Calu3 (cell line): Measurements from ENCODE around the gene EIF5. TPM values are rescaled to one million over a fixed set of nuclear protein-coding genes. Genes with fewer than 3 reads are reported as not detected.

Experiments
- BruUV-seq: library from RNA; stranded (reverse); fragments of 400-500 nt; replicated peaks from 2 replicates; lab custom pipeline; 2021; lab: Mats Ljungman, UMichigan
- CTCF ChIA-PET: fragments of 300-600 bp; sonication (Branson Sonifier 250); formaldehyde crosslinking; loops from one replicate; lab custom pipeline; 2022; ENCODE audit warnings: antibody characterized with exemption; lab: Charles Lee
- DNase-seq: peaks from one replicate; pipeline ENCODE4 v3.0.0; 2022
- H3K27ac Mint-ChIP-seq: one replicate; pipeline ENCODE4 v1.8.0; 2022; ENCODE audit warnings: mixed read lengths; ENCODE audit not compliant: unreplicated experiment
- H3K27me3 Mint-ChIP-seq: one replicate; pipeline ENCODE4 v1.8.0; 2022; ENCODE audit warnings: mixed read lengths; ENCODE audit not compliant: unreplicated experiment
- H3K36me3 Mint-ChIP-seq: one replicate; pipeline ENCODE4 v1.8.0; 2022; ENCODE audit warnings: mild to moderate bottlenecking, moderate library complexity, mixed read lengths; ENCODE audit not compliant: insufficient read depth, unreplicated experiment
- H3K4me1 Mint-ChIP-seq: one replicate; pipeline ENCODE4 v1.8.0; 2022; ENCODE audit warnings: mild to moderate bottlenecking, low read depth, mixed read lengths; ENCODE audit not compliant: unreplicated experiment
- H3K4me3 Mint-ChIP-seq: one replicate; pipeline ENCODE4 v1.8.0; 2022; ENCODE audit warnings: mild to moderate bottlenecking, low read depth, moderate library complexity, mixed read lengths; ENCODE audit not compliant: unreplicated experiment
- H3K9me3 Mint-ChIP-seq: one replicate; pipeline ENCODE4 v1.8.0; 2022; ENCODE audit warnings: low read depth, mixed read lengths; ENCODE audit not compliant: unreplicated experiment
- CTCF ChIP-seq: fragments of 200-600 bp; IDR thresholded peaks from one replicate; pipeline ENCODE4 v1.8.0; 2022; ENCODE audit warnings: antibody characterized with exemption; ENCODE audit not compliant: unreplicated experiment
- intact Hi-C: fragments of 100-400 bp; cut with micrococcal nuclease; formaldehyde crosslinking; loops from one replicate; pipeline ENCODE4 v1.10.0; 2022; ENCODE audit not compliant: unreplicated experiment
- total RNA-seq: library from RNA; stranded (reverse); gene quantifications from 2 replicates; pipeline ENCODE4 v1.2.3, GENCODE V29; 2022

EIF5 gene
- total RNA-seq, 1 experiment from 2014 or later: 328 TPM

DNA sequence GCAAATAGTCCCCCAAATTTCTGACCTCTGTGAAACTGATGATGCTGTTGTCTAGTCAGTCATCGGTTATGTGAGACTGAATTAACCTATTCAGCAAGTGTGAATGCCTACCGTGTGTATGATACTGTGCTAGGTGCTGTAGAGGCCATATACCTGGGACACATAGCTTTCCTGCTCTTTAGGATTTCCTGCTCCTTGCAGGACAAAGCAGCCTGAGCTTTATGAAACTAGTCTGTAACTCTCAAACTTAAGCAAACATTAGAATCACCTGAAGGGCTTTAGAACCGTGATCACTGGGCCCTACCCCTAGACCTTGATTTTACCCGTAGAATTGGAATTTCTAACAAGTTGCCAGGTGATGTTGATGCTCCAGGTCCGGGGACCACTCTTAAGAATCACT lies 58.1 kb downstream of the EIF5 start:
- Mint-ChIP-seq H3K4me1 (peaks cover 21% of the 10 kb centered on the region), H3K4me3 (no peak overlapping the region), H3K27me3 (no peaks in the 10 kb centered on the region), H3K36me3 (peaks cover 10% of the 10 kb centered on the region), H3K27ac (no peak overlapping the region), H3K9me3 (no peaks in the 10 kb centered on the region)
- intact Hi-C loops: loop anchor here (5.0 kb wide), 1 partner anchor 40 kb away; no protein-coding TSS in a partner anchor
- CTCF ChIA-PET: interaction anchor here (0.6 kb wide), 1 partner anchor 317 kb away, joined by 3 read pairs; no protein-coding TSS in a partner anchor
- no peak for DNase-seq
- no peak for TF ChIP-seq CTCF
- no TSS peak for BruUV-seq

DNA sequence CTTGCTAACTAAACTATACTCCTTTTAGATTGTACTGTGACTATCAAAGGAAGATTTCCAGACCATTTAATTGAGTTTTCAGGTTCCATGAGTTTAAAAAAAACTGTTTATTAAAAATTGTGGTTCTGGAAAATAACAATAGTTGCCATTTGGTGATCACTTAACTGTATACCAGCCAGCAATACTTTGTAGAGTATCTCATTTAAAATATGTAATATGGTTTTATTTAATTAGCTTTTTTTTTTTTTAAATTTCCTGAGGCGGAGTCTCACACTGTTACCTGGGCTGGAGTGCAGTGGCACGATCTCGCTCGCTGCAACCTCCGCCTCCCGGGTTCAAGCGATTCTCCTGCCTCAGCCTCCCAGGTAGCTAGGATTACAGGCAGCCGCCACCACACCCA lies 58.5 kb downstream of the EIF5 start:
- intact Hi-C loops: loop anchor here (5.0 kb wide), 1 partner anchor 40 kb away; no protein-coding TSS in a partner anchor
- no peak for TF ChIP-seq CTCF
- Mint-ChIP-seq H3K27me3 (no peaks in the 10 kb centered on the region), H3K27ac (no peak overlapping the region), H3K4me3 (no peak overlapping the region), H3K4me1 (peaks cover 23% of the 10 kb centered on the region), H3K36me3 (peaks cover 5% of the 10 kb centered on the region), H3K9me3 (no peaks in the 10 kb centered on the region)
- no TSS peak for BruUV-seq
- CTCF ChIA-PET: interaction anchor here (0.6 kb wide), 1 partner anchor 317 kb away, joined by 3 read pairs; no protein-coding TSS in a partner anchor
- no peak for DNase-seq

DNA sequence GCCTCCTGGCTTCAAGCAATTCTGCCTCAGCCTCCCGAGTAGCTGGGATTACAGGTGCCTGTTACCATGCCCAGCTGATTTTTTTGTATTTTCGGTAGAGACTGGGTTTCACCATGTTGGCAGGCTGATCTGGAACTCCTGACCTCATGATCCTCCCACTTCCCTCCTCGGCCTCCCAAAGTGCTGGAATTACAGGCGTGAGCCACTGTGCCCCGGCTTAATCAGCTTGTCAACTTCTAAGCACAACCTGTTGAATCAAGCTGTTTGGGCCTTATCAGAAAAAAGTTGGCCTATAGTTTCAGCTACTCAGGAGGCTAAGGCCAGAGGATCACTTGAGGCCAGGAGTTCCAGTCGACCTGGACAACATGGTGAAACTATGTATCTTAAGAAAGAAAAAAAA lies 59.0 kb downstream of the EIF5 start:
- CTCF ChIA-PET: interaction anchor here (0.6 kb wide), 1 partner anchor 61 kb away, joined by 3 read pairs; no protein-coding TSS in a partner anchor
- intact Hi-C loops: loop anchor here (5.0 kb wide), 1 partner anchor 41 kb away; no protein-coding TSS in a partner anchor
- no peak for TF ChIP-seq CTCF
- DNase-seq: no peak
- Mint-ChIP-seq H3K36me3 (no peaks in the 10 kb centered on the region), H3K9me3 (no peaks in the 10 kb centered on the region), H3K27me3 (no peaks in the 10 kb centered on the region), H3K4me1 (peaks cover 28% of the 10 kb centered on the region), H3K27ac (no peak overlapping the region), H3K4me3 (no peak overlapping the region)
- BruUV-seq: no TSS peak

DNA sequence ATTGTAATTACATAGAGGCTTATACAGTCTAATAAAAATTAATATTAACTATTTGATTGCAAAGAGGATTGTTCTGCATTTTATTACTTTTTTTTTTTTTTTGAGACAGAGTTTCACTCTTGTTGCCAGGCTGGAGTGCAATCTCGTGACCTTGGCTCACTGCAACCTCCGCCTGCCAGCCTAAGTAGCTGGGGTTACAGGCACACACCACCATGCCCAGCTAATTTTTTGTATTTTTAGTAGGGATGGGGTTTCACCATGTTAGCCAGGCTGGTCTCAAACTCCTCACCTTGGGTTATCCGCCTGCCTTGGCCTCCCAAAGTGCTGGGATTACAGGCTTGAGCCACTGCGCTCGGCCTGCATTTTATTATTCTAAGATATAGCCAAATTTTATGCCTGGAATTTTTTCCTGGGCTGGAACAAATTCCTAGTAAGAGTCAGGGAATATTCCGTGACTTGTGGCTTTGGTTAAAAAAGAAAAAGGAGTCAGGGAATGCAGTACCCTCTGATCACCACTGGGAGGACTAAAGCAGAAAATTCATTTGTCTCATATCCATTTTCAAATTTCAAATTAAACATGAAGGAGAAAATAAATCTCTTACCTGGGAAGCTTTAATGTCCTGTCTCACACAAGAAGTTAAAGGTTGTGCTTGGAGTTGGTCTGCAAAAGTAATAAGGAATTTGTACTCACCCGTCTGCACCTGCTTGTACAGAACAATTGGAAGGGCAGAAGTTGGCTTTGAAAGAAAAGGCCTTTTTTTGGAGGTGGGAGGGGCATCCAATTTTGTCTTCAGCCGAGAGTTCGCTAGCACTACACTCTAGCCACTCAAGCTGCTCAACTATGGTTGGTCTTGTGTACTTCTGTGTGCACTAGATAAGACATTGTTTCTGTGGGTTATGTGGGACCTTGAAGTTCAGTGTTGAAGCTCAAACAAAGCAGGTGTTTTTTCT lies 59.9 kb downstream of the EIF5 start:
- no peaks in the 10 kb centered on the region for H3K9me3 Mint-ChIP-seq
- H3K27ac Mint-ChIP-seq: no peak overlapping the region
- no peaks in the 10 kb centered on the region for H3K27me3 Mint-ChIP-seq
- CTCF ChIA-PET: interaction anchor here (0.6 kb wide), 1 partner anchor 60 kb away, joined by 3 read pairs; no protein-coding TSS in a partner anchor
- H3K36me3 Mint-ChIP-seq: no peaks in the 10 kb centered on the region
- peak; percentile 72 for TF ChIP-seq CTCF
- DNase-seq: no peak
- intact Hi-C loops: loop anchor here (5.0 kb wide), 1 partner anchor 42 kb away; no protein-coding TSS in a partner anchor
- H3K4me3 Mint-ChIP-seq: no peak overlapping the region
- no TSS peak for BruUV-seq
- H3K4me1 Mint-ChIP-seq: peaks cover 34% of the 10 kb centered on the region

Other genes starting within 250 kb of the EIF5 start
- gene EXOC3L4, start 239.5 kb upstream of the EIF5 start, total RNA-seq: 10.9 and 13.5 TPM in 2 replicates
- gene TNFAIP2, start 210.8 kb upstream of the EIF5 start, total RNA-seq: 113 and 195 TPM in 2 replicates
- gene MARK3, start 51.2 kb downstream of the EIF5 start, total RNA-seq: 76.0 and 79.5 TPM in 2 replicates
- gene CKB, start 188.6 kb downstream of the EIF5 start, total RNA-seq: 27.0 and 28.2 TPM in 2 replicates
- gene TRMT61A, start 195.0 kb downstream of the EIF5 start, total RNA-seq: 25.9 and 28.0 TPM in 2 replicates
- 36.5 and 38.4 TPM in 2 replicates for gene BAG5, start 228.4 kb downstream of the EIF5 start, total RNA-seq
- 29.1 and 37.2 TPM in 2 replicates for gene COA8, start 228.7 kb downstream of the EIF5 start, total RNA-seq